ACHN (cell line): ENCODE data around the gene ZNF576.
"Not testable (repeated sequence)": the region's sequence is repeated elsewhere in the genome, so short reads cannot be mapped to it uniquely, and the experiment has no call there.

Source experiments
- DNase-seq: peaks from one replicate; pipeline ENCODE4 v3.0.0-alpha.2; 2015
- in situ Hi-C: cut with HindIII; loops from 2 replicates; pipeline ENCODE4 v1.10.0; 2017; ENCODE audit warnings: low sequenced_read_pairs, low pct_ligation_motif_present, low pct_unique_long_range_greater_than_20kb

The ZNF576 gene

DNA sequence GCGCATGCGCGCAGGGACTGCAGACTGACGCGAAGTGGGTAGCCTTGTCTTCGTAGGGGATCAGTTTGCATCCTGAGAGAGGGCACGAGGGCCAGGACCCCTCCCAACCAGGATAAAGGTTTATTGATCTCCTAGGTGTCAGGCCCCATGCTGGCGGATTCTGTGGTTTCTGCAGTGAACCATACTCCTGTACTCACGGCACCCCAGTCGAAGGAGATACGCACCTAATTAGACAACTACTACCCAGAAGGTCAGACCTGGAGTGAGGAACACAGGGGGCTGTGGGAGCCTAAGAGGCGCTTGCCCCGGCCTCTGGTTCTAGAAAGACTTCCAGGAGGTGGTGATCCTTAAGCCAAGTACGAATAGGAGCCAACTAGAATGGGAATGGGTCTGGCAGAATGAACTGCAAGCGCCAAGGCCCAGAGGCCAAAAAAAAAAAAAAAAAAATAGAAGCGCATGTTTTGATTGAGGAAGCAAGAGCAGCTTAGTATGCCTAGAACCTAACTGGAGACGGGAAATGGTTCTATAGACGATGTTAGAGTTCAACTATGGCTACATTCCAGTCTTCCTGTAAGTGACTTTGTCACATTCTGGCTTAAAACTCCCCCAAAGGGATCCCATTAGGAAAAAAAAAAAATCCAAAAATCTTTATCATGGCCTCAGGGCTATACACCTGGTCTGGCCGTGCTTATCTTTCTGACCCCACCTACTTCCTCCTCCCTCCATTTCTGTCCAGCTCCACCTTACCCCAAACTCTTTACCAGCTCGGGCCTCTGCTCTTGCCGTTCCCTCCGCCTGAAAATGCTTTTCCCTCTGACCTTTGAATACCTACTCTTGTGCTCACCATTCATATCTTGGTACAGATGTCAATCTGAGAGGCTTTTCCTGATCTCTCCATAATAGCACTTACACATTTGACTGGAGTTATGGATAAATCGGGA, 23.9 kb downstream of the ZNF576 start:
- in situ Hi-C loops, result no loop called here
- DNase-seq, result no peak

DNA sequence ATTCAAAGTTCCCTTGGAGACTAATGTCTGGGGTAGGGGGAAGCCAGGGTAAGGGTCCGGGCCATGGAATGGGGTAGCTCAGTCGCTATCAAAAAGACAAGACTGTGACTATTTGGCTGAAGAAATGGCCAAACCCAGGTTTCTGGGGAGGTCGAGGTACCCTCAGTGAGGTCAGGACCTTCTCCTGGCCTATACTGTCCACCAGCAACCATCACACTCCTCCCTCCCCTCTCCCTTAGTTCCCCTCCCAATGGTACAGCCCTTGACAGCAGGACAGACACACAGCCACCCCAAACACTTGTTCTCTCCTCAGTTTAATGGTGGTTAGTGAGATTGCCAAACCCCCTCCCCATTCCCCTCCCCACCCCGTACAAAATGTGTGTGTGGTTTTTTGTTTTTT, 25.7 kb downstream of the ZNF576 start:
- DNase-seq, result no peak
- in situ Hi-C loops, result no loop called here

DNA sequence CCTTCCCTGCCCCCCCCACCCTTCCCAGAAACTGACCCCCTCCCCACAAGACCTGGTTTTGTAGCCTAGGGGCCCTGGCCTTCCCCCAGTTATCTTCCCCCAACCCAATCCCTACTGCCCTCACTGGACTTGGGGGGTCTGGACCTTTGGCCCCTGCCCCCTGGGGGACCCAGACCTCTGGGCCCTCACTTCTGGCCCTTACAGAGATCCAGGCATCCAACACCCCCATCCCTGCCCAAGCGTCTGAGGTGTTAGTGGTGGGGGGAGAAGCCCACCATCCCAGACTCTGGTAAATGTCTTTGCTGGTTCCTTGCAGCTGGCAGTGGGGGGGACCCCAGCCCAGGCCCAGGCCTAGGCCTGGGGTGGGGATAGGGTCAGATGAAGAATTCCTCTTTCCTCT, 26.6 kb downstream of the ZNF576 start:
- in situ Hi-C loops, result no loop called here
- DNase-seq, result no peak

DNA sequence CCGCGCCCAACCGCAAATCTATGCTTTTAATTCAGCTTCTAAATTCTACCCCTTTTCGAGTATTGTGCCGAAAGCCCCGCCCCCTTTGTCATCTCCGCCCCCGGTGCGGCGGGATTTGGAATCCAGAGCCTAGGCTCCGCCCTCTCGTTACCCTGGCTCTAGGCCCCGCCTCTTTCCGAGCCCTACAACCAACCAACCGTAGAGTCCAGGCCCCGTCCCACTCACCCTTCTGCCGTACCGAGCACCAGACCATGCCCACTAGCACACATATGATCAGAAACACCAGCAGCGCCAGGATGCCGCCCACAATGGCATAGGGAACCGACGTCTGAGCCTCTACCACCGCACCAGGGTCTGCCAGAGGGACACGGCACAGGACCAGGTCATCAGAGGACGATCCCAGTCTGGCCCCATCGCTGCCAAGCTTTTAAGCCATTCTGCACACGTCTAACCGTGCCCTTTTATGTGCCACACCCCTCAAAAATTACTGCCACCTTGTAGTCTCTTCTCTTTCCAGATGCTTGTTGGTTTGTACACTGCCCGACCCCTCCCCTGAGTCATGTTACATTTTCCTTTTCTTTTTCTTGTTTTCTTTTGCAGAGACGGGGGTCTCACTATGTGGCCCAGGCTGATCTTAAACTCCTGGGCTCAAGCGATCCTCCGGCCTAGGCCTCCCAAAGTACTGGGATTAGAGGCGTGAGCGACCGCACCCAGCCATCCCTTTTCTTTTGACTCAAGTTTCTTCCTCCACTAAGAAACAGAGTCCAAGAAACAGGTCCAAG, 27.7 kb downstream of the ZNF576 start:
- in situ Hi-C loops, result no loop called here

DNA sequence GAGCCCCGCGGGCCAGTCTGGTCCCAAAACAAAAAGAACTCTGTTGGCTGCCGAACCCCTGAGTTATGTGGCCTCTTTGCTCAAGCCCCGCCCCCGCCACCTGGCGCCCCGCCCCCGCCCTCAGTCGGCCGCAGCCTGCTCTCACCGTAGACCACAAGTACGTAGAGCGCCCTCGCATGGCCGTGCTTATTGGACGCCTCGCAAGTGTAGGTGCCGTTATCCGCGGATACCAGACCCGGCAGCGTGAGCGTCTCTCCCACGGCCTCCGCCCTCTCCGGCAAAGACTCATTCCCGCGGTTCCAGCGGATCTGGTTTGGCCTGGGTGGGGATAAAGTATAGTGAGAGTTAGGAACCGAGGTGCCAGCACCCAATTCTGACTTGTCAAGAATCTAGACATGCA, 28.5 kb downstream of the ZNF576 start:
- in situ Hi-C loops, result no loop called here
- DNase-seq, result no peak

More for the DNA sequence above, 27.7 kb downstream of the ZNF576 start:
- DNase-seq, result no peak

DNA sequence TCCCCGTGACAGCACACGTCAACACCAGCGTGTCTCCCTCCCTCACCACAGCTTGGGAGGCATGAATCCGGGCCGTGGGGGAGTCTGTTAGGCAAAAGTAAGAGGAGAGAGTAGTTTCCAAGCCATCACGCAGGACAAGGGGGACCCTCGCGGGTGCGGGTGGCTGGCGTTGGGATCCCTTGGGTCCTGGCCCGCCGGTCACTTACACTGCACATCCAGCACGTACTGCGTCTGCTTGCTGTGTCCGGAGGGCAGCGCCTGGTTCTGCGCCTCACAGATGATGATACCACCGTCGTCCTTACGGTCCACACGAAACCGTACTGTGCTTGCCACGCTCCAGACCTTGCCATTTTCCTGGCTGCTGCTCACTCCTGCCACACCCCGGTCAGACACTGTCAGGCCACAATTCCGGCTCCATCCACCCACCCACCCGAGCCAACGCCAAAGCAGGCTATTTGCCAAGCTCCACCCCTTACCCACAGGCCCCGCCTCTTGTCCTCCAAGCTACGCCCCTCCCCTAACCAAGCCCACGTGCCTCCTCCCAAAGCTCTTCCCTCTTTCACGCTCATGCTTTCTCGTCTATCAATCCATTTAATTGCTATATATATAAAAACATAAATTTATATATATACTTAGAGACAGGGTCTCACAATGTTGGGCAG, 29.7 kb downstream of the ZNF576 start:
- in situ Hi-C loops, result no loop called here
- DNase-seq, result no peak

DNA sequence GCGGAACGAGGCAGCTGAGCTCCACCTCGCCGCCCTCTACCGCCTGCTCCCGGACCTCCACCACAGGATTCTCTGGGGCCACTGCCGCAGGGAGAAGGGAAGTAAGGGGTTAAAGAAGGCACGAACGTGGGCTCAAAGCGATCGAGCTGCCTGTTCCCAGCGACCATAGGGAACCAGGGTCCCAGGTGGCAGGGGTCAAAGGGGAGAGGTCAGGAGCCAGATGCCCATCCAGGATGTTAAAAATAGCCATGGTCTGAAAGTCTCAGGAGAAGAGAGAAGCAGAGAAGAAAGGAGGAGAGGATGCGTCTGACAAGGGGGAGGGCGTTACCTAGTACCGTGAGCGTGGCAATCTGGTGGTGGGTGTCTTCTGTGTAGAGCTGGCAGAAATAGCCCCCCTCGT, 30.4 kb downstream of the ZNF576 start:
- in situ Hi-C loops, result no loop called here

DNA sequence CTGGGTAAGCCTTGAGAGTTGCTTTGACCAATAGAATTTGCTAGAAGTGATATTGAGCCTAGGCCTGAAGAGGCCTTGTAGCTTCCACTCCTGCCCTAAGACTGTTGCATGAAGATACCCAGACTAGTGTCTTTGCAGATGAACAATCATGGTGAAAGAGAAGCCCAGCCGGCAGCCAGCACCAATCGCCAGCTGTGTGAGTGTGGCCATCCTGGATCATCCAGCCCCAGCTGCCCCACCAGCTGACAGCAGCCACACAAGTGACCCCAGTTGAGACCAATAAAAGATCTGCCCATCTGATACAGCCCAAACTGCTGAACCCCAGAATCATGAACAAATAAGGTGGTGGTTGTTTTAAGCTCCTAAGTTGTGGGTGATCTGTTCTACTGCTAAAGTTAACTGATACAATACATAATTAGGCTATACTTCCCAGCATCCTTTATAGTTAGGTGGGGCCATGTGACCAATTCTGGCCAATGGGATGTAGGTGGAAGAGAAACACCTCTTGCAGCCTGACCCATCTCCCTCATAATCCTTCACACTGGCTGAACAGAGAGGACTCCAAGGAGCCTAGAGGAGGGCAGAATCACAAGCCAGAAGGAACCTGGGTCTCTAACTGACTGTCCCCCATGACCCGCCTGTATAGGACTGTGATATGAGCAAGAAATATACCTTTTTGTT, 32.4 kb downstream of the ZNF576 start:
- in situ Hi-C loops, result no loop called here
- no peak for DNase-seq

More for the DNA sequence above, 30.4 kb downstream of the ZNF576 start:
- no peak for DNase-seq

DNA sequence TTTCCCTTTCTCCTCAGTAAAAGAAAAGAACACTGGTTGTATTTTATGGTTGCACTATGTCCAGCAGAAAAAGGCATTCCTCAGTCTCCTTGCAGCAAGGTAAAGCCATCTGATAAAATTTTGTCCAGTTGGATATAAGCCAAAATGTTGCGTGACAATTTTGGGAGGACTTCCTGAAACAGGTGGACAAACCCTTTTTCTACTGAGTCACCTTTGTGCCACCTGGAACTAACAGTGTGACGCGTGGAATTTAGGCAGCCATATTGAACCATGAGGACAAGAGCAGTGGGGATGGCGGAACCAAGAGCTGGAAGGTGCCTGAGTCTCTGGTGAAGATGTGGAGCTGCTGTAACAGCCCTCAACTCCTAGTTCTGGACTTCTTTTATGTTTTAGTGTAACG, 35.1 kb downstream of the ZNF576 start:
- in situ Hi-C loops, result no loop called here
- no peak for DNase-seq

DNA sequence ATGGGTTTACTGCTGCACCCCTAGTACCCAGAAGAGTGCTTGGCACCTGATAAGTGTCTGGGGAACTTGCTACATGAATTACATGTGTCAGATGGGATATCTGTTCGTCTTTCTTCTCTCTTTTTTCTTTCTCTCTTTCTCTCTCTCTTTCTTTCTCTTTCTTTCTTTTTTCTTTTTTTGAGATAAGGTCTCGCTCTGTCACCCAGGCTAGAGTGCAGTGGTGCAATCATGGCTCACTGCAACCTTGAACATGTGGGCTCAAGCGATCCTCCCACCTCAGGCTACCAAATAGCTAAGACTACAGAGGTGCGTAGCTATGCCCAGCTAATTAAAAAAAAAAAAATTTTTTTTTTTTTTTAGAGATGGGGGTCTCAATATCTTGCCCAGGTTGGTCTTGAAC, 37.1 kb downstream of the ZNF576 start:
- DNase-seq, result no peak
- in situ Hi-C loops, result no loop called here

DNA sequence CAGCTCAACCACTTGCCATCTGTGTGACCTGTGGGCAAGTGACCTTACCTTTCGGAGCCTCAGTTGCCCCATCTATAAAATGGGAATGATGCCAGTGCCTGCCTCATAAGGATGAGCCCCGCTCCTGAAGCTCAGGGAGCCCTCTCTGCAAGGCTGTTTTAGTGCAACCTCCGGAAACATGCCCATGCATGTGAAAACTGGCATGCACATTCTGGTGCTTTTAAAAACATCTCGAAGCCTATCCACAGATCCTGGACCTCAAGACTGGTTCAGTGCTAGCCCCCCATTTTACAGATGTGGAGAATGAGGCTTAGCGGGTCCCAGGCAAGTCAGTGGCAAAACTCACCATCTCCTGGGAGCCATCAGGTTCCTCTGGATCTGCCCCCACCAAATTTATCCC, 37.7 kb downstream of the ZNF576 start:
- no peak for DNase-seq
- in situ Hi-C loops, result no loop called here

DNA sequence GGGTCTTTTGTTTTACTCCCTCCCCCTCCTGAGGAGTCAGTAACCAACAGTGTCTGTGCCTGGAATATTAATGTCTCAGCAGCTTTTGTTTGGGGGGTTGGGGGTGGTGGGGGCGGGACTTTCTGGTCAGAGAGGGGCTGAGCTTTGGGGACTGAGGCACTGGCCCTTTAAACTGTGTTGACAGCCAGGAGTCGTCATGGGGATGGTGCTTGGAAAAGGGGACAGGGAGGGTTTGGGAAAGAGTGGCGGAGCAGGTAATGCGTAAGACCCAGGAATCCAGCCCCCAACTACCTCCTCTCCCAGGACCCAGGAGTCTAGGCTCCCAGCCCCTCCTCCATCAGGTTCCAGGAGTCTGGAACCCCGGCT, 38.1 kb downstream of the ZNF576 start:
- in situ Hi-C loops, result no loop called here
- no peak for DNase-seq

DNA sequence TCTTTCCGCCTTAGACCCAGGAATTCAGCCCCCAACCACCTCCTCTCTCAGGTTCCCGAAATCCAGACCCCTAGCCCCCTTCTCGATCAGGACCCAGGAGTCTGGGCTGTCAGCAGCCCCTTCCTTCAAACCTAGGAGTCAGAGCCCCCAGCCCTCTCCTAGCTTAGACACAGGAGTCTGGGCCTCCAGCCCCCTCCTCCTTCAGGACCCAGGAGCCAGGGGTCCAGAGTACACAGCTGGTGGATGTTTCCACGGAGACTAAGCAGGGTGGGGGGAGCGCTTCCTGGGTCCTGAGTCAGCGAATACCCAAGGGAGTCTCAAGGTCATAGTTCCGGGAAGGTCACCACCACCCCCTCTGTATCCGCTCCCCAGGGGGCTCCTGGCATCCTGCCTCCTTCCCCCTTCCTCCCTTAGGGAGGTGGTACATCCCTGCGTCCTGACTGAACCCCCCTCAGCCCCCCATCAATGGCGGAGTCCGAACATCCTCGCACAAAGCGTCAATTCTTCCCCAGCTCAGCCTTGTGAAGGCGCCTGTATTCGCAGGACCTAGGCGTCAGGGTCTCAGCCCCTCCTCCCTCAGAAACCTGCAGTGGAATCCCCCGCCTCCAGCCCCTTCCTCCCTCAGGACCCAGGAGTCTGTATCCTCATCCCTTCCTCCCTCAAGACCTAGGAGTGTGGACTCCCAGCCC, 38.6 kb downstream of the ZNF576 start:
- in situ Hi-C loops, result no loop called here

DNA sequence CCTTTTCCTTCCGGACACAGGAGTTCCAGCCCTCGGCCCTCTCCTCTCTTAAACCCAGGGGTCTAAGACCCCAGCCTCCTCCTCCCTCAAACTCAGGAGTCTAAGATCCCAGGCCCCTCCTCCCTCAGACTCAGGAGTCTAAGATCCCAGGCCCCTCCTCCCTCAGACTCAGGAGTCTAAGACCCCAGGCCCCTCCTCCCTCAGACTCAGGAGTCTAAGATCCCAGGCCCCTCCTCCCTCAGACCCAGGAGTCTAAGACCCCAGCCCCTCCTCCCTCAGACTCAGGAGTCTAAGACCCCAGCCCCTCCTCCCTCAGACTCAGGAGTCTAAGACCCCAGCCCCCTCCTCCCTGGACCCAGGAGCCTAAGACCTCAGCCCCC, 39.2 kb downstream of the ZNF576 start:
- DNase-seq, in situ Hi-C loops: not testable (repeated sequence)

More for the DNA sequence above, 38.6 kb downstream of the ZNF576 start:
- DNase-seq, result no peak

DNA sequence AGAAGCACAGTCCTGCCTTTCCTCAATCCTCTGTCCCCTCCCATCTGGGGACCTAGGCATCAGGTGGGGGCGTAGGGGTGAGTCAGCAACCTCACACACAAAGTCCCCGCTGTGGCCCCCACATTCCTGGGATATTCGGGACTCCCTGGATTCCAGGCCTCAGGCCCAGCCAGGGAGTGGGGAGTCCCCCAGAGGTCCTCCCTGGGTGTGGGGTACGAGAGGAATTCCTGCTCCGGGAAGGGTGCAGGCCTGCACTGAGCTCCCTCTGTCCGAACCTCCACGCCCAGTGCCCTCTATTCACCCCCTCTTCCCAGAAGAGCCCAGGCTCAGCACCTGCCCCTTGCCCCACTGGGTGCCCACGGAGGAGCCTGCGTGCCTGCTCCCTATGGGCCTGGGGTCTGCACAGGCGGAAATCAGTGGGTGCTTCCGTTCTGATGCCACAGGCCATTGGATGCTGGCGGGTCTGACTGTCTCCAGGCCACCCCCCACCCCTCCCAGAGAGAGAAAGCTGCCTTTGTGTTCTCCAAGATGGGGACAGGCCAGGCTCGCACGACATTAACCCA, 39.8 kb downstream of the ZNF576 start:
- in situ Hi-C loops, result no loop called here
- no peak for DNase-seq

DNA sequence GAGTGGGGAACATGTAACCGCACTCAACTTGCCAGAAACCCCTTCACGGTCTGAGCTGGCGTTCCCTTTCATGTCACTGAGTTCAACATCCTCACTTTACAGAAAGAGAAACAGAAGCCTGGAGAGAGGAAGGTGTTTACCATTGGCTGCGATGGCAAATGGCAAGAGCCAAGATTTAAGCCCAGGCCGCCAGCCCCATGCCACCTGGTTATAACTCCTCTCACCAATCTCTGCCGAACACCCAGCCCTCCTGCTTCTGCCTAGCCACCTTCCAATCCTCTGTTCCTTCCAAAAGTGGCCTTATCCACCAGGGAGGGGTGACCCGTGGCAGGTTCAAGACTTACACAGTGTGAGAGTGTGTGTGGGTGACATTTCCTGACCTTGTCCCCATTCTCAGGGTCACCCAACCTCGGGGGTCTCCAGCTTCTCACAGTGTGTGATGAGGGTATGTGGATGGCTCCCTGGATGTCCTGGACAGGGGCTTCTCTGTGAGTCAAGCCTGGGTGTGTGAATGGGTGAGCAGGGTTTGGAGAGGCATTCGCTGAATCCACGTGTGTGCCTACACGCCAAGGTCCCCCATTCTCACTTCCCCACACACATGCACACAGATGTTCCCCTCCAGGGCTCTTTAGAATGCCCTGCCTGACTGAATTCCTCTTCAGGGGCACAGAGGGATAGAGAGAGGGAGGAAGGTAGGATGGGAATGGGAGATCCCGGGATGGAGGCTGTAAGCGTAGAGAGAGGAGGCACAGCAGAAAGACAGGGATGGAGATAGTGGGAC, 42.0 kb downstream of the ZNF576 start:
- DNase-seq, result no peak
- in situ Hi-C loops, result no loop called here

DNA sequence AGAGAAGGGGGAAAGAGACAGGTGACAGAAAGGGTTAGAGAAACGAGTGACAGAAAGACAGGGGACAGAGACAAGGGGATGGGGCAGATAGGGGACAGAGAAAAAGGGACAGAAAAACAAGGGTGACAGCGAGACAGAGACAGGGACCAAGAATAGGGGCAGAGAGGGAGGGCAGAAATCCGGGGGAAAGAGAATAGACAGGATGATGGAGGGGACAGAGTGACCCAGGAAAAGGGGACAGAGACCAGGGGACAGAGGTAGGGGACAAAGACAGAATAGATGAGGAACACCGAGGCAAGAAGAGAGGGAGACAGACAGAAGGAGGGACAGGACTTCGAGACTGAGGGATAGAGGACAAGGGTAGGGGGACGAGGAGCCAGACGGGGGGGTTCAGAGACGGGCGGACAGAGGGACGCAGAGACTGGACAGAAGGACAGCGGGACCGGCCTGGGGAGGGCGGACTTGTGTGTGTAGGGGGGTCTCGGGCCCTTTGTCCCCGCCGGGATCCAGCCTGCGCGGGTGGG, 42.7 kb downstream of the ZNF576 start:
- no peak for DNase-seq
- in situ Hi-C loops, result no loop called here
